ENCODE results near the gene DGLUCY.

- TF ChIP-seq CTCF (IDR thresholded peaks at IDR 0.05; ENCODE audit: low read depth, low read length, missing input control), result no peak
- TF ChIP-seq EGR1 (IDR thresholded peaks at IDR 0.05; ENCODE audit: low read depth in 2 of 2), result no peak
- TF ChIP-seq SP1 (IDR thresholded peaks at IDR 0.05), result no peak
- TF ChIP-seq YY1 (IDR thresholded peaks at IDR 0.05), result no peak
- TF ChIP-seq HNF4A (conservative IDR thresholded peaks at IDR 0.05), result no peak
- TF ChIP-seq RXRA (IDR thresholded peaks at IDR 0.05), result no peak
- TF ChIP-seq REST (IDR thresholded peaks at IDR 0.05), result no peak
- TF ChIP-seq ZBTB33 (IDR thresholded peaks at IDR 0.05), result no peak
- no peak for TF ChIP-seq RAD21 (IDR thresholded peaks at IDR 0.05)
- TF ChIP-seq MAX (IDR thresholded peaks at IDR 0.05), result no peak
- no peak for TF ChIP-seq JUND (IDR thresholded peaks at IDR 0.05)
Observed at GRCh38 chr14:91080071-91080470, 33.8 kb upstream of the DGLUCY start.

All from liver (tissue), 3 donors.